CD4-positive, alpha-beta T cell treated with Interleukin-6 at 100 ng/mL for 8 hours (primary cell): ENCODE measurements around the gene DCAF11.
"Not testable (repeated sequence)": the region's sequence is repeated elsewhere in the genome, so short reads cannot be mapped to it uniquely, and the experiment has no call there.

Experiments used
- DNase-seq: peaks from one replicate; pipeline ENCODE4 v3.0.0-alpha.2; 2020; ENCODE audit warnings: mixed read lengths, low spot score

DCAF11 gene

DNA sequence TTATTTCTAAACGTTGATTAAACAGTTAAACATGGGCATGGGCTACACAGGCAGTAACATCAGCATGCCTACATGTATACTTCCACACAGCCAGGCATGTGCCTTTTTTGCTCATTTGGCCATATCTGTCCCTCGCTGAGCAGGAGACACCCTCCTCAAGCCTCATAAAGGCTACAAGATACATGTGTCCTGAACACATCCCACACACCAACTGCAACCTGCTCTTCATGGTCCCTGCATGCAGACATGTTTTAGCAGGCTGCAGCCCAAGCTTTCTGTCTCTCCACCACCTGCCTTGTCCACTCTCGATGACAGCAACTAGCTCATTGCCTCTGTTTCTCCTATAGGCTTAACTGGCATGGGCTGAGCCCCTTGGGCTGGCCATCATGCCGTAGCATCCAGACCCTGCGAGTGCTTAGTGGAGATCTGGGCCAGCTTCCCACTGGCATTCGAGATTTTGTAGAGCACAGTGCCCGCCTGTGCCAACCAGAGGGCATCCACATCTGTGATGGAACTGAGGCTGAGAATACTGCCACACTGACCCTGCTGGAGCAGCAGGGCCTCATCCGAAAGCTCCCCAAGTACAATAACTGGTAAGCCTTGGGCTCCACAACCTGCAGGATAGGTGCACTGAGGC lies 17.9 kb upstream of the DCAF11 start:
- DNase-seq = no peak

DNA sequence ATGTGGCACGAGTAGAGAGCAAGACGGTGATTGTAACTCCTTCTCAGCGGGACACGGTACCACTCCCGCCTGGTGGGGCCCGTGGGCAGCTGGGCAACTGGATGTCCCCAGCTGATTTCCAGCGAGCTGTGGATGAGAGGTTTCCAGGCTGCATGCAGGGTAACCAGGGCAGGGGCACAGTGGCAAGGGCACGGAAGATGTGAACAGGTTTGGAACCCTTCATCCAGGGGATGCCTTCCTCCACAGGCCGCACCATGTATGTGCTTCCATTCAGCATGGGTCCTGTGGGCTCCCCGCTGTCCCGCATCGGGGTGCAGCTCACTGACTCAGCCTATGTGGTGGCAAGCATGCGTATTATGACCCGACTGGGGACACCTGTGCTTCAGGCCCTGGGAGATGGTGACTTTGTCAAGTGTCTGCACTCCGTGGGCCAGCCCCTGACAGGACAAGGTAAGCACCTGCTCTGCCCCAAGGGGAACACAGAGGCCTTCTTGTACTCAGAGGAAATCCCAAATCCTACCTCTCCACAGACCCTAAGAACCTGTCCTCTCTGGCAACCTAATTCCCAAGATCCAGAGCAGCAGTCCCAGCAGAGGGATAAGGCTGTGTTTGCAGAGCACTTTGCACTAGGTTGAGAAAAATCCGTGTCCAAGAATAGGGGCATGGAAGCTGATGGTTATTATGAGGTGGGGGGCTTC lies 16.2 kb upstream of the DCAF11 start:
- no peak for DNase-seq

DNA sequence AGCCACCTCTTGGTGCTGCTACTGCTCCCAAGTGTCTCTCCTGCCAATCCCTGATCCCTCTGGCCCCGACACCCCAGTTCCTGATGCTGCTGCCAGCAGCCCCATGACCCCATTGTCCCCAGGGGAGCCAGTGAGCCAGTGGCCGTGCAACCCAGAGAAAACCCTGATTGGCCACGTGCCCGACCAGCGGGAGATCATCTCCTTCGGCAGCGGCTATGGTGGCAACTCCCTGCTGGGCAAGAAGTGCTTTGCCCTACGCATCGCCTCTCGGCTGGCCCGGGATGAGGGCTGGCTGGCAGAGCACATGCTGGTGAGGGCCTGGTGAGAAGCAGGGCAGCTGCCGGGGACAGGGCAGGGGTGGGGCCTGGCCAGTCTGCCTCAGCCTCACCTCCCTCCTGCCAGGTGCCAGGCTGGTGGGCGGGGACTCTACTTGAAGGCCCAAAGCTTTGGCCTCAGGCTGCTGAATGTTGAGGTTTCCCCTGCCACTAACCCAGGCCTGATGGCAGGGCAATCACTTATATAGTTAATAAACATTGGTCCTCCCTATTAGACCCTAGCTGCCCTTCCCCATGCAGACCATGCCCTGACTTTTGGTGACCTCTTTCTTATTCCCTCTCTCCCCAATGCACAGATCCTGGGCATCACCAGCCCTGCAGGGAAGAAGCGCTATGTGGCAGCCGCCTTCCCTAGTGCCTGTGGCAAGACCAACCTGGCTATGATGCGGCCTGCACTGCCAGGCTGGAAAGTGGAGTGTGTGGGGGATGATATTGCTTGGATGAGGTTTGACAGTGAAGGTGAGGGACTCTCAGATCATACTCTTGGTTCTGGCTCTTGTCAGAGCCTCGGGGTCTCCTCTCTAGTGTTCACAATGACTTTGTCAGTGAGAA lies 15.4 kb upstream of the DCAF11 start:
- no peak for DNase-seq

DNA sequence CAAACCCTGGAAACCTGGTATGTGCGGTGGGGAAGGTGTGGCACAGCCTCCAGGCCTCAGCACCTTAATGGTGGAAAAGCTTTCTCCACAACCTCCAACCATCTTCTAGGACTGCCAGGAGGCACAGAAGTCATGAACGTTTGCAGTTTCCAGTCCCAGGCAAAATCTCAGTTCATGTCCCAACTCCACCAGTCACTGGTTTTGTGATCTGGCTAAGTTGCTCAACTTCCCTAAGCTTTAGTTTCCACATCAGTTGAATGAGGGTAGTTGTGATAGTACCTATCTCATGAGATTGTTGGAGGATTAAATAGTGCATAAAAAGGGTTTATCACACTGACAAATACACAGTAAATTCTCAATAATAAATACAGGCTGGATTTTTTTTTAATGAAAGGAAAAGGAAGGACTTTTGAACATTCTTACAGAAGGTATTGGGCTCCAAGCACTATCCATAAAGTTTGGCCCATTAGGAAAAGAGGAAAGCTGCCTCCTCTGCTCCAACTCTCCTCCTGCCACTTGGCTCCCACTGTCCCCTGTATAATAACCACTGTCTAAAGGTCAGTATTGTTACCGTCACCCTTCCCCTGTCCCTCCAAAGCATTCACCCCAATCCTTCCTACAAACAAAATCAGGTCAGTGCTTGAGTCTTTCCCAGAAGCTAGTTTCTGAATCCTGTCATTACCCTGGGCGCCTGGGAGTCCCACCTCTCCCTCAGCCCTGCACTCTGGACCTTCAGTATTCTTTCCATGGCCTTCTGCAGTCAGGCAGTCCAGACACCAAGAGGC lies 14.2 kb upstream of the DCAF11 start:
- DNase-seq = no peak

DNA sequence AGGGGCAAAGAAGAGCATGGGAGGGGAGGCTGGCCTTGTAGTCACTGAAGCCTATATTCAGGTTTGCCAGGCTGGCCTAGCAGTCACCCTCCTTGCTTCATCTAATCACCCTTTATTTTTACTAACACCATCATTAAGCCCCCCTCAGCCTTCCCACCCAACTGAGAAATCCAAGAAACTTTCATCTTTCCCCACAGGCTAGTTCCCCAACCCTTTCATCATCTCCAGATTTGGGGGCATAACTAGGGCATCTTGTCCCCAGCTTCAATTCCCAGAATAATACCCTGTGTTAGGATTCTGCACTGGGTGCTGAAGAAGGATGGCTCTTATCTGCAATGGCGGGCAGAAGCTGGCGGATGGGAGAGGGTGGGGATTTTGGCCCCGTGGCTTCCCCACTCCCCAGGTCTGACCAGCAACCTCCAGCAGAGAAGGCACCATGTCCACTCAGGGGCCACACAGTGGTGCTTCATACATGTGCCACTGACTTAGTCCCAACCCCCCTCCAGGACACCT lies 13.5 kb upstream of the DCAF11 start:
- DNase-seq = no peak

DNA sequence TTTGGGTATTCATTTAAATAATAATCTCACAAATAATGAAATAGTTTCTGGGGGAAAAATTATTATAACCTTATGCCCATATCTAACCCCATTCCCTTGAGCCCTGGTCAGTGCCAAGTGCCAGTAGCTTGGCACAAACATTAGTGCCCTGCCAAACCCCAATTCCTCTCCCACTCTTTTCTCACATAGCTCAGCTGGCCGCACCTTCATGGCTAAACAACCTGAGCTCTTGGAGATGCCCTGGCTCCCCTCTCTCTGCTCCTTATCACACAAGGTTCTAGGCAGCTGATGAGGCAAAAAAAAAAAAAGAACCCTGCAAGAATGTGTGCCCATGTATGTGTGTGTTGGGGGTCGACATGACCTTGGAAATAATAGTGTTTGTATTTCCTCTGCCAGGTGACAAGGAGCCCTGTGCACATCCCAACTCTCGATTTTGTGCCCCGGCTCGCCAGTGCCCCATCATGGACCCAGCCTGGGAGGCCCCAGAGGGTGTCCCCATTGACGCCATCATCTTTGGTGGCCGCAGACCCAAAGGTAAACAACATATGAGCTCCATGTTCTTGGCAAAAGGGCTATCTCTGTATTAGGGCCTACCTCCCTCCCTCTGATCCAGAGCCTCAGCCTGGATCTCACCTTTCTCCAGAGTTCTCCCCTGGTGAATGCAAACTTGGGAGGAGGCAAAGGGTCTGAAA lies 12.1 kb upstream of the DCAF11 start:
- no peak for DNase-seq

DNA sequence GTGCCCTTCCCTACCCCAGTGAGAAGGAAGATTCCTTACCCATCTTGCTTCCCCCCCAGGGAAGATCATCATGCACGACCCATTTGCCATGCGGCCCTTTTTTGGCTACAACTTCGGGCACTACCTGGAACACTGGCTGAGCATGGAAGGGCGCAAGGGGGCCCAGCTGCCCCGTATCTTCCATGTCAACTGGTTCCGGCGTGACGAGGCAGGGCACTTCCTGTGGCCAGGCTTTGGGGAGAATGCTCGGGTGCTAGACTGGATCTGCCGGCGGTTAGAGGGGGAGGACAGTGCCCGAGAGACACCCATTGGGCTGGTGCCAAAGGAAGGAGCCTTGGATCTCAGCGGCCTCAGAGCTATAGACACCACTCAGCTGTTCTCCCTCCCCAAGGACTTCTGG lies 11.1 kb upstream of the DCAF11 start:
- no peak for DNase-seq

DNA sequence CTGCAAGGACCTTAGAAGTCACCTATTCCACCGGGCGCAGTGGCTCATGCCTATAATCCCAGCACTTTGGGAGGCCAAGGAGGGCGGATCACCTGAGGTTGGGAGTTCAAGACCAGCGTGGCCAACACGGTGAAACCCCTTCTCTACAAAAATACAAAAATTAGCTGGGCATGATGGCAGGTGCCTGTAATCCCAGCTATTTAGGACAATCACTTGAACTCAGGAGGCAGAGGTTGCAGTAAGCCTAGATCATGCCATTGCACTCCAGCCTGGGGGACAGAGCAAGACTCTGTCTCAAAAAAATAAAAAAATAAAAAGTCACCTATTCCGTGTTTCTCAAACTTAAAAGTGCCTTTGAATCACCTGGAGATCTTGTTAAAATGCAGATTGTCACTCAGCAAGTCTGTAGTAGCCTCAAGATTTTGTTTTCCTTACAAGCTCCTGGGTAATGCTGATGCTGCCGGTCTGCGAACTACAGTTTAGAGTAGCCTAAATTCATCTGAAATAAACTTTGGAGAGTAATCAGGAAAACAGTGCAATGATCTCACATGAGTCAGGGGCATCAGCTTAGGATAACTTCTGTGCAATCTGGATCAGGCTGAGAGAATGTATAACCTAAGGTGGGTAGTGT lies 8.9 kb upstream of the DCAF11 start:
- DNase-seq = not testable (repeated sequence)

DNA sequence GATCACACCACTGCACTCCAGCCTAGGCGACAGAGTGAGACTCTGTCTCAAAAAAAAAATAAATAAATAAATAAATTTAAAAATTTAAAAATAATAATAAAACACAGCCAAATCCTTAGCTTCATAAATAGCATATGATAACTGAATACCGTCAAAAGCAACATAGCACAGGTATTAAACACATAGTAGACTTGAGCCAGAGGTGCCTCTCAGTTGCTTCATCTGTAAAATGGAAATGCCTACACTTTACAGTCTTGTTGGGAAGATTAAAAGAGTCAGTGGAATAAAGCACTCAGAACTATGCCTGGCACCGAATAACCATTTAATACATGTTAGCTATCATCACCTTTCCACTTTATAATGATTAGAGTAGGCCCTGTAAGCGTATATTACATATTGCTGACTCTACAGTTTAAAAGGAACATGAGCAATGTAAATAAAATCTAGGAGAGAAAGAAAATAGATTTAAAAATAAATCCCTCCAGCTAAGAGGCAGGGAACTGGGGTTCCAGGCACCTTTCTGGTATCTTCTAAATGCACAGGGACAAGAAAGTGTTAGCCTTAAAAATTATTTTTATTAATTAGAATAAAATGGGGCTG lies 7.8 kb upstream of the DCAF11 start:
- no peak for DNase-seq

DNA sequence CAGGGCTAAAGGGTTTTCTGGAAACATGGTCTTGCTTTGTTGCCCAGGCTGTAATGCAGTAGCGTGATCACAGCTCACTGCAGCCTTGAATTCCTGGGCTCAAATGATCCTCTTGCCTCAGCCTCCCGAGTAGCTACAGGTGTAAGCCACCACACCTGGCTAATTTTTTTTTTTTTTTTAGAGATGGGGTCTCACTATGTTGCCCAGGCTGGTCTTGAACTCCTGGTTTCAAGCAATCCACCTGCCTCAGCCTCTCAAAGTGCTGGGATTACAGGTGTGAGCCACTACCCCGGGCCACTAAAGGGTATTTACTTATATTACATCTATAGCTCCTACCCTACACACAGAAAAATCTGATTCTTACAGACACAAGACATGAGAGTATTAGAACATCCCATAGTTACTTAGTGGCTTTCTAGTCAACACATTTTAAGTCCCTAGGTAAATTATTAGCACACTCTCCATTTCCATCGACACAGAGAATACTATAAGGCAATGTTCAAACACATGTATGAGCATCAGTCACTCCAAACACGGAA lies 6.2 kb upstream of the DCAF11 start:
- no peak for DNase-seq

DNA sequence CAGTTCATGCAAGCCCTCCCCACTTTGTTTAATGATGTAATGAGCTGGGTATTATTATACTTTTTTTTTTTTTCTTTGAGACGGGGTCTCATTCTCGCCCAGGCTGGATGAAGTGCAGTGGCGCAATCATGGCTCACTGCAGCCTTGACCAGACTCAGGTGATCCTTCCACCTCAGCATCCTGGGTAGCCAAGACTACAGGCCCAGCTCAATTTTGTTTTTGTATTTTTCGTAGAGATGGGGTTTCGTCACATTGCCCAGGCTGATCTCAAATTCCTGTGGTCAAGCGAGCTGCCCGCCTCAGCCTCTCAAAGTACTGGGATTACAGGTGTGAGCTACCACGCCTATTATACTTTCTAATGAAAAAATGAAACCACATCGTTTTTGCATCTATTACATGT lies 4.5 kb upstream of the DCAF11 start:
- no peak for DNase-seq

DNA sequence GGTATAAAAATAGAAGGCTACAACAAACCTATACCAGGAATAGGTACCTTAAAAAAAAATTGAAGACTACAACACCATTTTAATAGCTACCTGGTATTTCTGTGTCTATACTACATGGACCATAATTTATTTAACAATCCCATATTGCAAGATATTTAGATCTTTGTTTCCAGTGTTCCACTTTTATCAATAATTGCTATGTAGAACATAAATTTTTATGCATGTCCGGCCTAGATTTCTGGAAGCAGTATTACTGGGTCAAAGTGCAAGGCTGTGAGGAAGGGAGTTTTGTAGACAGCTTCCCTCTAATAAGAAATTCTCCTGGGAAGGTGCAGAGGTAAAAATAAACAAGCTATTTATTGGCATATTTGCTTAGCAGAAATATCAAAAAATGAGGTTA lies 4.1 kb upstream of the DCAF11 start:
- no peak for DNase-seq

DNA sequence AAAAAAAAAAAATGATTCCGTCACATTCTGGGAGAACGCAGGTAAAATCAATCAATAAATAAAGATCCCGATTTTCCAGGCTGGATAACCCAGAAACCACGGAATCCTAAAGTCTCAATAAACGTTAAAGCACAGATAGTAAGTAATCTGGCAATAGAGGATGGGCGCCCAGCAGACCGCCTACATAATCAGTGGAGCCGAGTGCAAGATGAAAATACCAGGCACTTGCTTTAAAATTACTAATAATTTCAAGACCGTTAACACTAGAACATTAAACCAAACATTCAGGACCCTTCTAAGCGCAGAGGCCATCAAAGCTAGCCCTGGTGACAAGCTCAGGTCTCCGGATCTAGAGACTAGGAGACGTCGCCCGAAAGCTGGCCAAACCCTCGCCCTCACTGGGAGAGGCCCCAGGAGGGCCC lies 1.2 kb upstream of the DCAF11 start:
- DNase-seq = no peak

DNA sequence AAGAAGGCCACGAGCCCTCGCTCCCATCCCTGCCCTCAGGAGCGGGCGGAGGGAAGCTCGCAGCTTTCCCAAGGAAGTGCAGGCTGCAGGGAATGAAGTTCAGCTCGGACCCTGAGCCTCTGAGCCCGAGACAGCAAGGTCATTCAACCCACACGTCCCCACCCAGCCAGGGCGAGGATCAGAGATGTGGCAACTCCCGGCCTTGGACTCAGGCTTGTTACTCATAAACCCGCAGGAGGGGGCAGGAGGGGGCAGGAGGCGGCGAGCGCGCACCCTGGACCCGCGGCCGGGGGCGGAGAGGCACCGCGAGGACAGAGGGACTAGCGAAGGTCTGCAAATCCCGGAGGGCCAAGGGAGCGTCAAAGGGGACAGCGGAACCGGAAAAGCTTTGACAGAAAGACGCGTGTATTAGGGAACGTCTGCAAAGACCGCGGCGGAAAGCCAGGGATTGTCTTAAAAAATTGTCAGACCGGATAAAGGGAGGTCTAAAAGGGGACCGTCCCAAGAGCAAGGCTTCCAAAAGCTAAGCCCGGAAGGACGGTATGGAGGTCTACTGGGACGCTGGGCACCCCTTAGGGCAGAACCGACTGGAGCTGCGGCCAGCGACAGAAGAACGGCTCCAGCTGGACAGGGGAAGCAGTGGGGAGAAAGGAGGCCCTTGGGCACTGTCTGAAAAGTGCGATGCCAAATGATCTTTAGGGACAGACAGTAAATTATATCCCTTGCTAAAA lies 611 bp upstream of the DCAF11 start:
- peak; percentile 77 for DNase-seq

DNA sequence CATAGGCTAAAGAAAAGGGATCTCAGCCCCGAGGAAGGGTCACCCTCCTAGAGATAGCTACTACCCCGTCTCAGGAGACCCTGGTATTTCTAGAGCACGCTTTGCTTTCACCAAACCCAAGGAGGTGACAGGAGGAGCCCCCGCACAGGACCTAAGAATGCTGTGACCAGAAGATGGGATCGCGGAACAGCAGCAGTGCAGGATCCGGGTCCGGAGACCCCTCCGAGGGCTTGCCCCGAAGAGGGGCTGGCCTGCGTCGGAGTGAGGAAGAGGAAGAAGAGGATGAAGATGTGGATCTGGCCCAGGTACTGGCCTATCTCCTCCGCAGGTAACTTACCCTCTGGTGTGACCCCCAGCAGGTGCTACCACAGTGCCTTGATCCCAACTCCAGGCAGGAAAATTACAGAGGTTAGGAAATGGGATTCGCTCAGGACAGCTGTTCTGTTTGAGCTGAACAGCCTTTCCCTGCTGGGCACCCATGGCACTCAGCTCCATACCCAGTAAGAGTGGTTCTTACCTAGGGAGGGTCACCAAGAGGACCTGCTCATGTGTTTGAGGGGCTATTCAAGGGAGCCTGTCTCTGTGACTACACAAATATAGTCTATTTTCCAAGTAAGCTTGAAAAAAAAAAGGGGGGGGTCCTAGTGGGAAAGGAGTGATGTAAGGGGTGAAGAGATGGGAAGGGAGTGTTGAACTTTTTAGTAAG lies 998 bp downstream of the DCAF11 start:
- DNase-seq = no peak

DNA sequence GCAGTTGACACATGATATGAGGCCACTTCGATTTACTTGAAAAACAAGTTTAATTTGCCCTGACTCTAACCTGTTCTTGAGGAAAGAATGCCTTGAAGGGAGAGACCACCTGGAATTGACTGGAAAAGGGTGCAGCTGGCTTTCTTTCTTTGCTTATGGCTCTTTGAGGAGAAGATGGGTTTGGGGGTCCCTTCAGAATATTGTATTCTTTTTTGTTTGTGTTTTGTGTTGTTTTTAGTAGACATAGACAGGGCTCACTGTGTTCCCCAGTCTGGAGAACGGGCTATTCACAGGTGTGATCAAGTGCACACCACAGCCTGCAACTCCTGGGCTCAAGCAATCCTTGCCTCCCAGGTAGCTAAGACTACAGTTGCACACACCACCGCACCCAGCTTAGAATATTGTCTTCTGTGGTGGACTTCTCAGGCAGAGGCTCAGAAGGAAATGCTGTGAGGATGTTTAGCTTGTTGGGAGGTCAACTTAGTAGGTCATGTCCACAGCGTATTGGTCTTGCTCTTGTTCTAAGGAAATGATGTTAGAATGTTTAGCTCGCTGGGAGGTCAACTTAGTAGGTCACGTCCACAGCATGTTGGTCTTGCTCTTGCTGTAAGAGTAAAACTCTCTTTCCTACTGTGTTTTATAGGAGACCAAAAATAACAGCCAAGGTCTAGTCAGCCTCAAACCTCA lies 1.7 kb downstream of the DCAF11 start:
- DNase-seq = no peak

DNA sequence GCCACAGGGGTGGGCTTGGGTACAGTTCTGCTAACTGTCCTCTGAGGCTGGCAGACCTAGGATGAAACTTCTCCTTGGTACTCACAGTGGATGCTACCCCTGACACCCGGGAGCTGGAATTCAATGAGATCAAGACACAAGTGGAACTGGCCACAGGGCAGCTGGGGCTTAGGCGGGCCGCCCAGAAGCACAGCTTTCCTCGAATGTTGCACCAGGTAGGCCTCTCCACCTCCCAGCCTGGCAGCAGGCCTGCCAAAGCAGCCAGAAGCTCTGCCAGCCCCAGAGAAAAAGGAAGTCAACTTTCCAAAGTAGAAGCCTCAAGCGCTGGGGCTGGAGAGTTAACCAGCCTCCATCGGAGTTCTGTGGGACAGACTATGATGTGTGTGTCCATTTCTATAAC lies 2.6 kb downstream of the DCAF11 start:
- no peak for DNase-seq

DNA sequence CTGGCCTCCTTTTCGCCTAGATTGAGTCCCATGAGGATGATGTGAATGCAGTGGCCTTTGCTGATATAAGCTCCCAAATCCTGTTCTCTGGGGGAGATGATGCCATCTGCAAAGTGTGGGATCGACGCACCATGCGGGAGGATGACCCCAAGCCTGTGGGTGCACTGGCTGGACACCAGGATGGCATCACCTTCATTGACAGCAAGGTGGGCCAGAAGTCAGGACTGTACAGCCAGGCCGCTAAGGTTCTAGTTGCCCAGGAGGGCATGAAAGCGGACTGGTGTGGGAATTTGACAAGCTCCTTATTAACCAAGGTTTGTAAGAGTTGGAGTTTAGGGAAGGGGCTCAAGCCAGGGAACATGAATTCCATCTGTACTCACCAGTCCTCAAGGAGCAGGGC lies 5.1 kb downstream of the DCAF11 start:
- DNase-seq = no peak
